ENCODE measurements around the gene MARK3. TPM values are rescaled to one million over a fixed set of nuclear protein-coding genes. Genes with fewer than 3 reads are reported as not detected.

MARK3 gene
- total RNA-seq, 1 experiment from 2014 or later: 81.9 TPM

- Mint-ChIP-seq H3K9me3 (no peaks in the 10 kb centered on the region), H3K27me3 (ENCODE audit: low read depth) (no peaks in the 10 kb centered on the region; the same call in 1 of the 2 replicates), H3K4me1 (peaks cover 11 to 29% of the 10 kb centered on the region in 2 experiments), H3K36me3 (ENCODE audit: insufficient read depth in 1 of 3, low read depth in 3 of 3) (peaks cover 10 to 25% (median 19%) of the 10 kb centered on the region in 3 experiments), H3K27ac (peak overlapping the region in 1 of 3 experiments; percentile 43; a peak in 1 of 7 replicates), H3K4me3 (no peak overlapping the region)
- Histone ChIP-seq H3K4me1 (ENCODE audit: insufficient read depth, low read length) (no peaks in the 10 kb centered on the region), H3K23ac (ENCODE audit: insufficient read length, low read depth, low read length) (no peak overlapping the region), H2BK120ac (ENCODE audit: low read depth, low read length, poor library complexity, severe bottlenecking) (no peak overlapping the region), H3K23me2 (ENCODE audit: insufficient read length, low read depth, low read length, poor library complexity, severe bottlenecking) (no peaks in the 10 kb centered on the region), H3K14ac (ENCODE audit: insufficient read depth, low read length) (no peak overlapping the region), H3K4ac (ENCODE audit: low read depth, low read length) (no peak overlapping the region), H2BK12ac (ENCODE audit: insufficient read length, low read depth, low read length) (no peak overlapping the region), H4K5ac (ENCODE audit: insufficient read length, low read depth, low read length) (no peak overlapping the region), H3T11ph (ENCODE audit: low read length) (no peak overlapping the region), H3K56ac (ENCODE audit: insufficient read length, low read depth, low read length) (no peak overlapping the region), H3K9ac (ENCODE audit: extremely low read depth, insufficient read length, low read length) (no peak overlapping the region), H3K9me3 (ENCODE audit: control insufficient read depth, low read depth, low read length) (no peaks in the 10 kb centered on the region), H3K79me2 (ENCODE audit: insufficient read depth, low read length) (no peaks in the 10 kb centered on the region), H3K79me1 (ENCODE audit: insufficient read depth, low read depth, low read length, poor library complexity, severe bottlenecking) (no peaks in the 10 kb centered on the region), H4K91ac (ENCODE audit: insufficient read length, low read depth, low read length) (no peak overlapping the region), H3K4me2 (ENCODE audit: insufficient read depth, insufficient read length, low read length) (no peak overlapping the region), H2AFZ (ENCODE audit: low read length) (no peak overlapping the region), H3K18ac (ENCODE audit: insufficient read length, low read depth, low read length) (no peak overlapping the region), H3K27ac (ENCODE audit: insufficient read length, low read depth, low read length) (no peak overlapping the region), H2BK20ac (ENCODE audit: low read depth, low read length, poor library complexity, severe bottlenecking) (no peak overlapping the region), H2BK15ac (ENCODE audit: low read depth, low read length) (no peak overlapping the region), H3K27me3 (ENCODE audit: insufficient read depth, low read length) (no peaks in the 10 kb centered on the region), H4K8ac (replicated peaks; ENCODE audit: insufficient read length, low read depth, low read length) (no peak overlapping the region), H4K20me1 (ENCODE audit: control insufficient read depth, insufficient read depth, insufficient read length) (no peaks in the 10 kb centered on the region), H2AK5ac (ENCODE audit: insufficient read length, low read length) (no peak overlapping the region), H2BK5ac (ENCODE audit: insufficient read length, low read length) (no peak overlapping the region)
- no CpG with 5 or more reads among the region's 18 CpGs for WGBS (ENCODE audit: extremely low coverage, insufficient read length, low lambda C conversion rate)
- DNase-seq: no peak
- no peak for TF ChIP-seq CTCF (conservative IDR thresholded peaks at IDR 0.05)
Observed at GRCh38 chr14:103514596-103515421, 129.6 kb downstream of the MARK3 start.

Measured in H9 (cell line).